ENCODE data around the gene PLEKHA7. TPM values are rescaled to one million over a fixed set of nuclear protein-coding genes. Genes with fewer than 3 reads are reported as not detected.

PLEKHA7 gene
- total RNA-seq, 1 donor from 2014 or later, result 9.5 TPM

- Histone ChIP-seq H3K27ac (no peak overlapping the region), H3K36me3 (no peaks in the 10 kb centered on the region), H3K4me3 (no peak overlapping the region), H3K27me3 (no peaks in the 10 kb centered on the region), H3K4me1 (no peaks in the 10 kb centered on the region), H3K9me3 (no peaks in the 10 kb centered on the region)
- TF ChIP-seq CTCF (IDR thresholded peaks at IDR 0.05), result no peak
- intact Hi-C loops (cut with DNase I), result no loop called here
- DNase-seq (ENCODE audit: low spot score in 2 of 2), result no peak
Measured at GRCh38 chr11:16959602-16960001, 54.6 kb downstream of the PLEKHA7 start.

- Histone ChIP-seq H3K4me1 (no peaks in the 10 kb centered on the region), H3K27ac (no peak overlapping the region), H3K36me3 (no peaks in the 10 kb centered on the region), H3K4me3 (no peak overlapping the region), H3K27me3 (no peaks in the 10 kb centered on the region), H3K9me3 (no peaks in the 10 kb centered on the region)
- intact Hi-C loops (cut with DNase I), result no loop called here
- no peak for DNase-seq (ENCODE audit: low spot score in 2 of 2)
- no peak for TF ChIP-seq CTCF (IDR thresholded peaks at IDR 0.05)
Measured at GRCh38 chr11:16958833-16959232, 55.4 kb downstream of the PLEKHA7 start.

GRCh38 chr11:16956538-16957153 lies 57.6 kb downstream of the PLEKHA7 start:
- Histone ChIP-seq H3K9me3 (no peaks in the 10 kb centered on the region), H3K27me3 (no peaks in the 10 kb centered on the region)
- intact Hi-C loops (cut with DNase I), result no loop called here

GRCh38 chr11:16953663-16954062 lies 60.6 kb downstream of the PLEKHA7 start:
- Histone ChIP-seq H3K4me3 (no peak overlapping the region), H3K36me3 (no peaks in the 10 kb centered on the region), H3K4me1 (no peaks in the 10 kb centered on the region), H3K27me3 (no peaks in the 10 kb centered on the region), H3K9me3 (no peaks in the 10 kb centered on the region), H3K27ac (no peak overlapping the region)
- intact Hi-C loops (cut with DNase I), result no loop called here
- DNase-seq (ENCODE audit: low spot score in 2 of 2), result no peak
- no peak for TF ChIP-seq CTCF (IDR thresholded peaks at IDR 0.05)

More at GRCh38 chr11:16956538-16957153, 57.6 kb downstream of the PLEKHA7 start:
- Histone ChIP-seq H3K4me1 (no peaks in the 10 kb centered on the region), H3K27ac (no peak overlapping the region), H3K36me3 (no peaks in the 10 kb centered on the region), H3K4me3 (no peak overlapping the region)
- no peak for TF ChIP-seq CTCF (IDR thresholded peaks at IDR 0.05)
- DNase-seq (ENCODE audit: low spot score in 2 of 2), result no peak

GRCh38 chr11:16946477-16947282 lies 67.5 kb downstream of the PLEKHA7 start:
- Histone ChIP-seq H3K36me3 (no peaks in the 10 kb centered on the region), H3K4me1 (no peaks in the 10 kb centered on the region), H3K4me3 (no peak overlapping the region), H3K9me3 (no peaks in the 10 kb centered on the region), H3K27ac (no peak overlapping the region), H3K27me3 (no peaks in the 10 kb centered on the region)
- DNase-seq (ENCODE audit: low spot score in 2 of 2), result no peak
- intact Hi-C loops (cut with DNase I), result no loop called here
- TF ChIP-seq CTCF (IDR thresholded peaks at IDR 0.05), result no peak

All from ascending aorta (tissue), 2 donors.